SK-MEL-5 (cell line): ENCODE measurements around the gene ARPC2. TPM values are rescaled to one million over a fixed set of nuclear protein-coding genes. Genes with fewer than 3 reads are reported as not detected.

ENCODE experiments used
- DNase-seq: peaks from one replicate; pipeline ENCODE4 v3.0.0-alpha.2; 2016; ENCODE audit warnings: low read depth, low spot score
- in situ Hi-C: cut with HindIII; loops from 2 replicates; pipeline ENCODE4 v1.10.0; 2016; ENCODE audit warnings: low sequenced_read_pairs, high pct_unique_total_duplicates, low pct_unique_long_range_greater_than_20kb
- total RNA-seq: library from RNA; depleted of rRNA; stranded (reverse); fragments of >200 nt; shearing (Covaris generic); gene quantifications from 2 replicates; pipeline ENCODE4 v1.2.3, GENCODE V29; 2014

ARPC2 gene
- total RNA-seq, 1 experiment from 2014 or later, result 198 TPM

DNA sequence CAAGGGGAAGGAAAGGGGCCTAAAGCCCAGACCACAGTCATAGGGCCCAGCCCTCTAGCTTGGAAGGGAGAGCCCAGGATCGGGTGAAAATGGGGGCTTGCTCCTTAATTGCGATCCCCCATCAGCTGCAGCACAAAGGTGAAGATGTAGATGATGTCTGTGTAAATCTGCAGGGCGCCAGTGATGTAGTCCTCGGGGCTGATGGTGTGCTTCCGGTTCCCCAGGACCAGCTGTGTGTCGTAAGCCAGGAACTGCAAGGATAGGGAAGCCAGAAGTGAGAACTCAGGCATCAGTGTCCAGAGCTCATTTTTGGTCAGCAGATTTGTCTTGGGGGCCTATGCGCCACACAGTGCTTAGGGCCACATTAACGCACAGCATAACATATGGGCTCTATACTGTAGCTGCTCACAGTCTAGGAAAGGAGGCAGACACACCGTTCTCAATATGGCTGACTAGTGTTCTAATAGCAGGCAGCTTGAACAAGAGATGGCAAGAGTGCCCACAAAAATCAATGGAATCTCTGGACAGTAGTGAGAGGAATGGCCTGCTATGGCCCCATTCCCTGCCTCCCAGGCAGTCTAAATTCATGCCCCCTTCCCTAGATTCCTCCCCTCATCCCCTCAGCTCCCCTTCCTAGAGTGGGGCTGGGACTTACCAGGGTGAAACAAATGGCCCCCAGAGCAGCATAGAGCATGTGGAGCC lies 58.5 kb downstream of the ARPC2 start:
- in situ Hi-C loops, result no loop called here

DNA sequence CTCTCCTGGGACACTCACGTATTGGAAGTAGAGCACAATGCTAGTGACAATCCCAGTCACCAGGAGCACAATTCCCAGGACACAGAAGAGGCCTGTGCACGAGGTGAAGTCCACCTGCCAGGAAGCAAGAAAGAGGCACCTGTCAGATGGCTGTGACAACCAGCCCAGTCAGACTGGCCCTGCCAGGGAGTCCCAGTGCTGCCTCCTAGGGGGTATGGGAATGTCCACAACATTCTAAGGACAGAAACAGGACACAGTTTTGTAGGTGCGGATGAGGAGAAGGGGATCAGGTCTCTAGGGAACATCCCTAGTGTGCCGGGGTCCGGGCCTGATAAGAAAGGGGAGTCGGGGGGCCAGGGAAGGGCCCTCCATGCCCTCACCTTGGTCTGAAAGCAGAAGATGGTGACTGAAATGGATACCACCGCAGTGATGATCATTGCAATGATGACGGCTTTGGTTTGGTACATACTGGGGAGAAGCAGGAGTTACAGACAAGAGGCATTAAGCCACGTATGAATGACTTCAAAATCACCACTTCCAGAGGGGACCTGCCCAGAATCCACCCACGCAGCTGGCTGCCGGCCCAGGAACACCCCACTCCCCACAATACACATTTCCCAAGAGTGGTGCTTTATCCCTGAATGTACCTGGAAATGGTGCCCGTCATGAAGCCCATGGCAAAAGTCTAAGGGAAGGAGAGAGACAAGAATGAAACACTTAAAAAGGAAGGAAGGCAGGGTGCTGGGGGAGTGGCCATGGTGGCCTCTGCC lies 60.2 kb downstream of the ARPC2 start:
- no peak for DNase-seq
- in situ Hi-C loops, result no loop called here

More for the DNA sequence above, 58.5 kb downstream of the ARPC2 start:
- DNase-seq, result no peak

DNA sequence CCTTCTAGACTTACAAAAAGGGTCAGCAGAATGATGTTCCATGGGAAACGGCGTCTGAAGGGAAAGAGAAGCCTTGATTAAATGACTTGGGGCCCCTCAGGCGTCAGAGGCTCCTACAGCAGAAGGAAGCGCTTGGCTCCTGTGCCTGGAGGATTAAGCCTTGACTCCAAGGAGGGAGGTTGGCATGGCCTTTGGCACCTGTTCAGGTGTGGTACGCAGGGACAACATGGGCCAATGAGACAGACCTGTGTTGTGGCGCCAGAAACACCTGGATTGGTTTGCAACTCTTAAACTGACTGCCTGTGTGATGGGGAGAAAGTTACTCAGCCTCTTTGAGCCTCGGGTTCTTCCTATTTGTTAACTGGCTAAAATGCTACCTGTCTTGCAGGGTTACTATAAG lies 60.9 kb downstream of the ARPC2 start:
- no peak for DNase-seq
- in situ Hi-C loops, result no loop called here

DNA sequence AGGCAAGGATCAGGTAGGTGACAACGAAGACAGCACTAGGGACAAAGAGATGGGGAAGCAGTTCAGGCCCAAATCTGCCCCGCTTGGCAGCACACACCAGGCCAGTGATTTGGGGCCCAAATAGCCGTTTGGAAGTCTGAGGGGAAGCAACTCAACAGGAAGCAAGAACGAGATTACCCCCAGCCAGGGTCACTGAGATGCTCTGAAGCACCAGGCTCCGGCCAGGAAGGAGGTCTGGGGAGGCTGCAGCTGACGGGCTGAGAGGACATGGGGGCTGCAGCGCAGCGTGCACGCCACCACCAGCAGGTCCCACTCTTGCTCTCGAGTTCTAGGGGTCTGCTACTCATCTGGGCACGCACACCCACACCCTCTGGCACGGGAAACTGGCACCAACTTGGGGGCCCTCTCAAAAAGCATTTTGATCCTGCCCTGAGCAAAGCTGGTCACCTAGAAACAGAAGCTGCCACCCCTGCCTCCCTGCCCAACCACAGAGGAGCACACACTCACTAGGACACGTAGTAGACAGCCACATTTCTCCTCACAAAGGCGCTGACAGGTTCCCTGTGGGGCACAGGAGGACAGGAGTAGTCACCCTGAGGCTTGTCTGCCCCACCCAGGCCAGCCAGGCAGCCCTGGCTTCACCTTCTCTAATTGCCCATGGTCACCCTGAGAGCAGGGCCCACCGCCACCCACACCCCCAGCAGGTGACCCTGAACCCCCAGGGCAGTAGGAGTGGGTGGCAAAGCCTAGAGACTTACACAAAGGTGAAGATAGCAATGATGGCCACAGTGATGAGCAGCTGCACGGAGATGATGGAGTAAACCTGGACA lies 61.8 kb downstream of the ARPC2 start:
- DNase-seq, result no peak
- in situ Hi-C loops, result no loop called here

- in situ Hi-C loops, result no loop called here
- DNase-seq, result no peak
These were observed 63.4 kb downstream of the ARPC2 start for GRCh38 chr2:218280260-218280870.

DNA sequence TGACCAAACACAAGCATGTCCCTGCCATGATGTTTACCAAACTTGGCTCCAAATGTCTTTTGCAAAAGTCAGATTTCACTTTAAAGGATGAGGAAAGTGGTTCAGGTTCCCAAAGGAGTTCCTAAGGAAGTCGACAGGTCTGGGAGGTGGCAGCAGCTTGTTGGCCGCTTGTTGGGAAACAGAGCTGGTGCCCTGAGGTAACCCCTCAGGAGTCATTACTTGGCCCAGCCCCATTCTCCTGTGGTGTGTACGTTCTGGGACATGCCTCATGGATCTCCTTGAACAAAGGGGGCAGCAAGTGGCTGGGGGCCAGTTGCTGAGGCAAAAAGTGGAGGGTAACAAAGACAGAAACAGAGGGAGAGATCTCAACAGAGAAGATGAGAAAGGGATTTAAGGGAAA lies 64.5 kb downstream of the ARPC2 start:
- DNase-seq, result no peak
- in situ Hi-C loops, result no loop called here

DNA sequence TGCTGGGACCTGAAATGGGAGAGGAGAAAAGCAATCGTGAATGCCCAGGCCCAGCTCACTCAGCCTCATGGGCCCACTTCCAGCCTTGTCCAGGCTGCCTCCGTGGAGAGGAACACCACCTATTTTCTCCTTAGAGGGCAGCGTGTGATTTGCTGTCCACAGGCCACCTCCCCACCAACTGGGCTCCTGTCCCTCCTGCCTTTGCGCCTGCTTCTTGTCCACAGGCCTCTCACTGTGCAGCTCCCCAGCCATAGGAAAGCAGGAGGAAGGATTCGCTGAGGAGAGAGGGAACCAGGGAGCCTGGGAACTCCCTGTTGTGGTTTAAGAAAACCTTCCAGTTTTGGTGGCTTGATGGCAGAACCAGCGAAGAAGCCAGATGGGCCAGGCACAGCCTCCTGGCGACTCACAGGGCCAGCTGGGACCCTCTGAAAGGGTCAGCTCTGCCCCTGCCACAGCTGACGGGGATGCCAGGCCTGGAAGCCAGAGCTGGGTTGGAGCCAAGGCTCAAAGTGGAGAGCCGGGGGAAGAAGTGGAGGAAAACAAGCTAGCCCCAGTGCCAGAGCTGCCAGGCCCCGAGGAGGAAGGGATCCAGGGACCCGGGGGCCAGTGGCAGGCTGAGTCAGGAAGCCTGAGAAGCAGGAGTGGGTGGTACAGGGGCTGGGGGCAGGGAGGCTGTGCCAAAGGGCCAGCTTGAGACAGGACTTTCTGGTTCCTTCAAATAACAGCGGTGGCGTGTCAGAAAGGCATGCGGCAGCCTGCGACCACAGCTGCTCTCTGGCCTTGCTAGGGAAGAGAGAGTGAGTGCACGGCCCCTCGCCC lies 65.4 kb downstream of the ARPC2 start:
- no peak for DNase-seq
- in situ Hi-C loops, result no loop called here

DNA sequence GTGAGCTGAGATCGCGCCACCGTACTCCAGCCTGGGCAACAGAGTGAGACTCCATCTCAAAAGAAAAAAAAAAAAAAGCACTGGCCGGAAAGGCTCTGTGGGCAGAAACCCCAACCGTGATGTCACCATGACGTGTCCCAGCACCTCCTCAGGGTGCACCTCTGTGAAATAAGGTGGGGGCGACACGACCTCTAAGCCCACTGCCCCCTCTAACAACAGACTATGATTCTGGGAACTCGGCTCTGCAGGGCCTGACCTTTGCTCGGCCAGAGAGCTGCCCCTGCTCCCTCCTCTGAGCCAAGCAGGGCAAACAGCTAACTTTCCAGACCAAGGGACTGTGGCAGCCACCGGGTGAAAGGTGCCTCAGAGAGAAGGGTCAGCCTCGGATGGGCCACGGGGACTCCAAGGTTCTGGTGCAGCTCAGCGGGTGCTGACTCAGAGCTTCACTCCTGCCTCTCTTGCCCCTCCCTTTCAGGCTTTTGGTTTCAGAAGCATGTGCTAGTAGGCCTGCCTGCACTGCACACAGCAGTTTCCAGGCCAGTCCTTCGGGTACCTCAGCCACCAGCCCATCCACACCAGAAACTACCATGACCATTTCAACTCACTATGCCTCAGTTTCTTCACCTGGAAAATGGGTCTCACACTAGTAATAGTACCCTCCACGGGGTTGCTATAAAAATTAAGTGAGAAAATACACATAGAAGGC lies 67.3 kb downstream of the ARPC2 start:
- no peak for DNase-seq
- in situ Hi-C loops, result no loop called here

DNA sequence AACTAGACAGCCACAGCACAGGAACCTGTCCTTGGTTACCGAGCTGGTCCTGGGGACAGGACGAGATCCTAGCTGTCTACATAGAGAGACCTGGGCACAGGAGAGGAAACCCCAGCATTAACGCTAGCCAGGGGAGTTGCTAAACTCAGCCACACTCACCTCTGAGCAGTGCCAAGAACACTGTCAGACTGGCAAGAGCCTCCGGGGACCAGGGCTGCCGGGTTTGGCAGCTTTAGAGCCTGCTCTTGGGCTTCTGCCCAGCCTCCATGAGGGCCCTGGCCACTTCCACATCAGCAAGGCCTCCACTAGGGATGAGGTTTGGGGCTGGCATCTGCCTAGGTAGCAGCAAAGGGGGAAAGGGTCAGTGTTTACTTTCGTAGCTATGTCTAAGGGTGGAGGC lies 68.6 kb downstream of the ARPC2 start:
- in situ Hi-C loops, result no loop called here
- no peak for DNase-seq

DNA sequence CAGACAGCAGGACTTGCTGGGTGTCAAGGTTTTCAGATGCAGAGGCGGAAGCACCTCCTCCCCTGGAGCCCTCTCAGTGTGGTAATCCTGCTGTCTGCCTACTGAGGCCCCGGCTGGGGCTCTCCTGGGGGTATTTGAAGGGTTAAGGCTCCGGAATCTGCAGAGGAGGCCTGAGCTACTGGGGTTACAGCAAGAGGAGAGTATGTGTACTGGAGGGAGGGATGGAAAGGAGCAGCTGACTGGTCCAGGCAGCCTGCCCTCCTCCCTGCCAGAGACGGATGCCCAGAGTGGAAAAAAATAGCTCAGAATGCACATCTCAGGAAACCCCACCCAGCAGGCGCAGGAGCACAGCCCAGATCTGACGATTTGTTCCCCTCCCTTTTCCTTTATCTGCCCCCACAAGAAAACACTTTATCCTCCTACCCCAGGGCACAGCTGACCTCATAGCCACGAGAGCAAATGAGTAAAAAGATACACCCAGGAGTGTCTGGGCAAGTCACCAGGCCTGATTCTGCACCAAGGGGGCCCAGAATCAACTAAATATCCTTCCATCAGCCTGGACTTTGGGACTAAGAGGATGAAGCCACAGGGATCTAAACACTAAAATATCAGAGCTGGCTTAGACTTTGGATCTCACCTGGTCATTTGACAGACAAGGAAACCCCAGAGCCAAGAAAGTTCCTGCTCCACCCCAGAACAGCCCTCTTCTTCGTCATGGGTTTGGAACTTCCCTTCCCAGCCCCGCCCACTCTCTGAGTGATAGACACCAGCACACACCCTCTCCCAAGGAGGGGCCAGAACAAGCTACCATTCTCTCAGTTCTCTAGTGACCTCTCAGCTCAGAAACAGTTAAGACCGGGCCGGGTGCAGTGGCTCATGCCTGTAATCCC lies 69.8 kb downstream of the ARPC2 start:
- in situ Hi-C loops, result no loop called here

GRCh38 chr2:218289639-218290315 lies 72.8 kb downstream of the ARPC2 start:
- in situ Hi-C loops, result no loop called here

More for the DNA sequence above, 69.8 kb downstream of the ARPC2 start:
- DNase-seq, result peak; percentile 94

GRCh38 chr2:218290316-218291261 lies 73.6 kb downstream of the ARPC2 start:
- in situ Hi-C loops, result no loop called here
- DNase-seq, result no peak

More at GRCh38 chr2:218289639-218290315, 72.8 kb downstream of the ARPC2 start:
- peak; percentile 56 for DNase-seq

DNA sequence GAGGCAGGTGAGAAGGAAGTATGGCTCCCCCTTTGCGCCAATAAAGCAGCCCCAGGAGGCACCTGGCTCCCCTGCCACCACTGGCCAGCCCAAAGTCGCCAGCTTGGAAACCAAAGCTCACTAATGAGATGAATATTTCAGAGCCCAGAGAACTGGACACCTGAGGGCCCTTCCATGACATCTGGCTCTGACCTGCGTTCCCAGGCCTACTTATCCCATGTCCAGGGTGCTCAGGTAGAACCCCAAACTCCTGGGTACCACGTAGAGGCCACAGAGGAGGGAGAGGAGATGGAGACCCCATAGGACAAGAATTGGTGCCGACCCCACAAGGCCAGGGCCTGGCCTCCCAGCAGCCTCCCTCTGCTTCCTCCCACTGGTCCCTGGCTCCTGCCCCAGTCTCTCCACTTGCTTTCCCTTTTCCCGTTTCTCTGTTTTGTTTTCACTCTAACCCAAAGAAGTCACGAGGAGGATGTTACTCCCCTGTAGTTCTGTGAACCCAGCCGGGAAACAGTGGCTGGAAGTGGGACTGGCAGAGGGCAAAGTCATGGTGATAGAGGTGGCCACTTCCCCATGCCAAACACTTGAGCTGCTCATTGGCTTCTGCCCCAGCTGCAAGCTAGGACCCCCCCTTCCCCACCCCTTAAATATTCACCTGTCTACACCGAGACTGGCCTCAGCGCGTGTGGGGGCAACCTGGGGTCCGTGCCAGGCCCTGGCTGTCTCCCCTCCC lies 74.5 kb downstream of the ARPC2 start:
- in situ Hi-C loops, result no loop called here

More for the DNA sequence above, 74.5 kb downstream of the ARPC2 start:
- no peak for DNase-seq
